Stimulated activated CD8-positive, alpha-beta memory T cell treated with anti-CD3 and anti-CD28 coated beads, Interleukin-12 subunit alpha, Interleukin-12 subunit beta, amount 100 ng/mL, for 1 hour (primary cell): ENCODE data around the gene SMPD3.
A peak's percentile ranks its signal among the peaks of the same experiment; 100 is the strongest.

ENCODE experiments used
- DNase-seq: peaks from one replicate; pipeline ENCODE4 v3.0.0-alpha.2; 2020; ENCODE audit warnings: low read depth

Gene SMPD3

DNA sequence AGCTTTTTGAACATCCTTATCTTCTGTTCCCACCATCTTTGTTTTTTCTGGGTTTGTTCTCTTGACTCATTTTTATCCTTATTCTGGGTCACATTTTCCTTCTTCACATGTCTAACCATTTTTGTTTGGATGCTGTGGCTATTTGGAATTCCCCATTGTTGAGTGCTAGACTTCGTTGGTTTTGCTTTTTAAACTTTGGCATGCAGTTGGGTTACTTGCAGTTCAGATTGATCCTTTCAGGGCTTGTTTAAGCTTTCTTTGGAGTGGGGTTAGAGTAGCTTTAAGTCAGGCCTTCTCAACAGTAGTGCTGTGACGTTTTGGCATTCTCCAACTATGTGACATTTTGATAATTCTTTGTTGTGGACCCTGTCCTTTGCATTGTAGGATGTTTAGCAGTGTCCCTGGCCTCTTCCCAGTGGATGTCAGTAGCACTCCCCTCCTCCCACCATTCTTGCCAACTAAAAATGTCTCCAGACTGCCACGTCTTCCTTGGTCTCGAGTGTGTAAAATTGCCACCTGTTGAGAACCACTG is 116.4 kb downstream of the SMPD3 start:
- no peak for DNase-seq

DNA sequence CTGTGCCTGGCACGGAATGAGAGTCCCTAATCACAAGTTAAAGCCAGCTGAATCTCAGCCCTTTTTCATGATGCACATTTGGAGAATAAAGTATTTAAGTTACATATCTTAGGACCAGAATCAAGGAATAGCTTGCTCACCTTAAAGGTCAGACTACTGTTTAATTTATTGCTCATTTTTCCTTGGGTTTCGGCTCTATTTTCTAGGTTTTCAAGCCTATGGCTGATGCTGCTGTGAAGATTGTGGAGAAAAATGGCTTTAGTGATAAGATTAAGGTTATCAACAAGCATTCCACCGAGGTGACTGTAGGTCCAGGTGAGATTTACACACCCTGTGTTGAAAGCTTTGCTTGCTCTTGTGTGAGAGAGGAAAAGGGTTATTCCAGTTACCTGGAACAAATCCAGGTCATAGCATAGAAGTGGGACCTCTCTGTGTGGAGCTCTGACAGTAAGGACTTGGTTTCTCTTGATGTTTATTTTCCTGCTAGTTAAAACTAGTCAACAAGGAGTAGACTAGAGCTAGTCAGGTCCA is 119.4 kb downstream of the SMPD3 start:
- no peak for DNase-seq

DNA sequence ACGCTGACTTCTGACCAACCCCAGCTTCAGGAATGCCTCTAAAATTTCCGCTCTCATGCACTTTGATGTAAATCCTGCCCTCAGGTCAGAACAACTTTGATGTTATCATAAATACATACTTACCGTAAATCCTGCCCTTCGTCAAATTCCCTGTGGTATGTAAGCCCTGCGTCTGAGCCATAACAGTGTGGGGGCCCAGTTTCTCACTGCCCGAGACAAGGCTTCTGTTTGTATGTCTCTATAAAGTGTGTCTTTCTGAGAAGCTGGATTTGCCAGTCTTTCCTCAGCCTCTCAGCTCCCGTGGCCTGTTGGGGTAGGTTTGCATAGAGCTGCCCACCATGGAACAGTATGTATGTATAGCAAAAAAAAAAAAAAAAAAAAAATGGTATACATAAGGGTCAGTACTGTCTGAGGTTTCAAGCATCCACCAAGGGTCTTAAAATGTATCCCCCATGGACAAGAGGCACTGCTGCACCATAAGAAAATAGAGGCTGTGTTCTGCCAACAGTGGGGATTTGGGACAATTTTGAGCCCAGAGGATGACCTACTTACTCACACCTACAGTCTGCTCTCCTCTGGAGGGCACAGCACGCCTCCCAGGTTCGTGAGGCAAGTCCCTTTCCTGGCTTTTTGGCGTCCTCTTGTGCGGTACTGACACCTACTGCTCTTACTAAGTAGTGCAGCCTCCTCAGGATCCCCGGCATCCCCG is 120.0 kb downstream of the SMPD3 start:
- peak; percentile 66 for DNase-seq

DNA sequence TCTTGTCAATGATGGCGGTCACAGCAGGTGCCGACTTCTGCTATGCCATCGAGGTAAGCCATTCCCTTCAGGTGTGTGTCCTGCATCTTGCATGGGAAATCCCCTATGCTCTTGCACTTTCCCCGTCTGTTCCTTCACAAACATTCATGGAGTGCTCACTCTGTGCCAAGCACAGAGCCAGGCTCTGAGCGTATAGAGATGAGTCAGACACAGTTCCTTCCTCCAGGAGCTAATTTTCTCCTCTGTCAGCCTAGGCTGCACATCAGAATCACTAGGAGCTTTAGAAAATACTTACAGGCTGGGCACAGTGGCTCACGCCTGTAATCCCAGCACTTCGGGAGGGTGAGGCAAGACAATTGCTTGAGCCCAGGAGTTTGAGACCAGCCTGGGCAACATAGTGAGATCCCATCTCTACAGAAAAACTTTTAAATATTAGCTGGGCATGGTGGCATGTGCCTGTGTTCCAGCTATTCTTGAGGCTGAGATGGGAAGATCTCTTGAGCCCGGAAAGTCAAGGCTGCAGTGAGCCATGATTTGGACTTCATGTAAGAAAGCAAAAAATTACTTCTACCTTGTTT is 123.4 kb downstream of the SMPD3 start:
- no peak for DNase-seq

DNA sequence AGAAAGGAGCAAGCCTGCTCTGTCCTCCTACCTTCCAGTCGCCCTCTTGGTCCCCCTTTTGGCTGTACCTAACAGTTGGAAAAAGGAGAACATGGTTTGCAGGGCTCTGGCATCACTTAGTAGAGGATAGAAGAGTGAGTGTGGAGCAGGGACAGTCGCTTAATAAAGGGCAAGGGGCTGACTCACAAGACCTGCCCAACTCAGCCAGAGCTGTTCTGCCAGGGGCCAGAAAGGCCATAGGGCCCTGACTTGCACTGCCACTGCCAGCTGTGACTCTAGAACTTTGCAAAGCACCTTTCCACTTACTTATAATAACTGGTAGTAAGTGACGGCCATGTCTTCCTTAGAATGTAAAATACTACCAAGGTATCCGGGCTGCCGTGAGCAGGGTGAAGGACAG is 124.0 kb downstream of the SMPD3 start:
- no peak for DNase-seq

DNA sequence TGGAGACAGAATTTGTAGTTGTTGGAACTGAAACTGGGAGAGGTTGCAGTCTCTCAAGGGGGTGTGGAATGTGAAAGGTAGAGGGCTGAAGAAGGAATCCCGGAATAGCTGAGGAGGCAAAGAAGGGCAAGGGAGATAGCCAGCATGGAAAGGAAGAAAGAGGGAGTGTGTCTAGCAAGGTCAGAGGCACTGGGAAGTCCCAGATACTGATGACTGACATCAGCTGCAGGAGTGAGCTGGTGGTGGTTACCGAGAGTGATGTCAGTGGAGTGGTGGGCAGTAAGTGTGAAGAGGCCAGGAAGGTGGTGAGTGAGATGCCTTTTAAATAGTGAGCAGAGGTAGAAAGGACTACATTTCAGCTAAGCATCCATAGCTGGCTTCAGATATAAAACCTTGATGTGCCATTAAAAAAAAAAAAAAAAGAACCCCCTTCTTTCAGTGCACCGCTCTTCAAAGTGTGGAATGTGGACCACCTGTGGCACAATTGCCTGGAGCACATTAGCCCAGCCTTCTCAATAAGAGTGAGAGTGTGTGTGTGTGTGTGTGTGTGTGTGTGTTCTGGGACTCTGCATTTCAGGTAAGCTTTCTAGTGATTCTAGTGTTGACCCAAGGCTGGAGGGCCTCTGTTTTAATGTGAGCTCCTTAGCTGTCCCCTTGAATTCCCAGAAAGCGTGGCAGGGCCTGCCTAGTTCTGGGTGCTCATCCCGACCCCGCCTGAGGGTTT is 129.0 kb downstream of the SMPD3 start:
- no peak for DNase-seq

DNA sequence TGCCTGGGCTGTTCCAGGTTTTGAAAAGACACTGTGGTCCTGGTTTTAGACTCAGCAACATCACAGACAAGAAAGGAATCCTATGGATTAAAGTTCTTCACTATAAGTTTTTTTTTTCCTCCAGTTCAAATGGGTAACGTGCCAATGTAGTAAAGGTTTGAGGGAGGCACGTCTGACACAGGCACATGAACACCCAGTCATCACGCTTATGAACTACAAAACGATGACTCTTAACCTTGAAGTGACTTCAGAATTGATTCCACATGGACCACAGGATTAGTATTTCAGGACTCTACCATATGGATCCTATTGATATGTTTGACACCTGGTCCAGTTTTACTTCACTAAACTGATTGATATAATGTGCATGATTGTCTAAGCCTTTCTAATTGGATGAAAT is 135.2 kb downstream of the SMPD3 start:
- DNase-seq = no peak

DNA sequence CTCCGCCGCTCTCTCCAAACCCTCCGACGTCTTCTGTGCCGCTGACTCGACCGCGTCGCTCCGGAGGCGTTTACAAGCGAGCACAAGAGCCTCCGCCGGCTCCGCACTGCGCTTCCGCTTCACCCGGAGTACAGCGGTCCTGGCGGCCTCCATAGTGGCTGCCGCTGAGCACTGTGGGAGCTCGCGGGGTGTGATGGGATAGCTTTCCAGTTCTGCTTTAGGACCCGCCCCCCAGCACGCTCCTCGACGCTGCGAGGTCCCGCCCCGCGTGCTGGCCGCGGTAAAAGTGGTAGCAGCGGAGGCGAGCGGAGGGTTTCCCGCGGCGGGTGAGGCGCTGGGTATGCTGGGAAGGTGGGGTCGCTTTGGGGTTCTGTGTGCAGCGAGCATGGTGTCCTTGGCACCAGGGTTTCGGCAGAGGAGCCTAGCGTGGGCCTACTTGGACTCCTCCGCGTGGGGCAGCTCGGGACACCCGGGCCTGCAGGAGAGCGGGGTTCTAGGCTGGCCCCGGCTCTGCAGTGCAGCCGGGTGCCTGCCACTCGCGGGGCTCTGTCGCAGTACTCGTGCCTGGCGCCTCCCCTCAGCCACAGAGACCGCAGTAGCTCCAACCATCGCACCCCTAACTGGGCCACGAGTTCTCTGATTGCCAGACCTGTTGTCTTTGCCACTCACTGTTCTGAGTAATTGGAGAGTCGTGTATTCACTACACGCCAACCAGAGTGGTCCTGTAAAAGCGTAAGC is 137.4 kb downstream of the SMPD3 start, which contains the start of the genes PRMT7 and SLC7A6OS:
Gene PRMT7 (plus strand): TSS at position 246 of the 738 bp plus-strand sequence. CDS start 4,961 bp downstream, outside the sequence.
Gene SLC7A6OS (minus strand): TSS at position 173 of the 738 bp plus-strand sequence. CDS start 20 bp downstream, at position 153.
- DNase-seq = peak; percentile 82

DNA sequence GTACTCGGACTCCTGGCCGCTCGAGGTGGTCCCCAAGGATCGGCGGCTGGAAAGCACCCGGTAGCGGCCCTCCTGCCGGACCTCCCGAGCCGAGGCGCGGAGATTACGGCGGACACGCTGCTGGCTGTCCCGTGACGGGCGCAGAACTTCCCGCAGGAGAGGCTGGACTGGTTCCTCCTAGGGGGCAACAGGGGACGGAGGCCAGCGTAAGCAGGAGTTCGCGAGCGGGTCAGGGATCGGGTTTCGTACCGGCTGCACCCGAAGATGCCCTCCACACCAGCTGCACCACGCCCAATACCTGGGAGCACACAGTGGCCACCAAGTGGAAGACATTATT is 137.9 kb downstream of the SMPD3 start:
- DNase-seq = no peak

DNA sequence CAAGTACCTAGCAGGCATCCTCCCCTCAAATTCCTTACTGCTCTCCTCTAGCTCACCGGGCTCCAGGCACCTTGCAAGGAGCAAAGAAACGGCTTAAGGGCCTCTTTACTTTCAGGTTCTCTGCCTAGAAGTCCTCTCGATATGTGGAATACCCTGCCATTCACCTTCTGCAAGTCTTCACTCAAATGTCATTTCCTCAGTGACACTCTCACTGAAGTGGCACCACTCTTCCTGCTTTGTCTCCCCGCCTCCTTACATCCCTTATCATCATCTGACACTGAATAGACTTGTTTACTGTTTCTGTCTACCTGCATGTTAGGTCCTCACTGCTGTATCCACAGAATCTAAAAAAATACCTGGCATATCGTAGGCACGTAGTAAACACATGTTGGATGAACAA is 138.5 kb downstream of the SMPD3 start:
- no peak for DNase-seq
